Measurements from ENCODE around the gene KIFC3.
"Not testable (repeated sequence)": the region's sequence is repeated elsewhere in the genome, so short reads cannot be mapped to it uniquely, and the experiment has no call there.

Gene KIFC3

GRCh38 chr16:57802341-57803133 is at the start of gene KIFC3:
Gene KIFC3 (minus strand): TSS chr16:57802491. CDS start chr16:57798243, 4,248 bp downstream.
- no peak for TF ChIP-seq CTCF (conservative IDR thresholded peaks at IDR 0.05; ENCODE audit: control insufficient read depth, insufficient read depth, low read depth, low read length)
- peak; percentile 56 for DNase-seq (ENCODE audit: low read depth)
- H3K4me3 ChIP-seq (ENCODE audit: control insufficient read depth, low read depth, low read length), result peak within 1 kb of the TSS; percentile 67

- TF ChIP-seq CTCF (conservative IDR thresholded peaks at IDR 0.05; ENCODE audit: control insufficient read depth, insufficient read depth, low read depth, low read length), result no peak
- H3K4me3 ChIP-seq (ENCODE audit: control insufficient read depth, low read depth, low read length), result no peak overlapping the region
- DNase-seq (ENCODE audit: low read depth), result no peak
These were observed 45.9 kb upstream of the KIFC3 start for GRCh38 chr16:57848181-57848580.

GRCh38 chr16:57846931-57847330 is 44.6 kb upstream of the KIFC3 start:
- DNase-seq (ENCODE audit: low read depth); H3K4me3 ChIP-seq (ENCODE audit: control insufficient read depth, low read depth, low read length): not testable (repeated sequence)

- TF ChIP-seq CTCF (conservative IDR thresholded peaks at IDR 0.05; ENCODE audit: control insufficient read depth, insufficient read depth, low read depth, low read length), result no peak
- DNase-seq (ENCODE audit: low read depth), result no peak
- H3K4me3 ChIP-seq (ENCODE audit: control insufficient read depth, low read depth, low read length), result no peak overlapping the region
These were observed 43.9 kb upstream of the KIFC3 start for GRCh38 chr16:57846078-57846697.

GRCh38 chr16:57845115-57845514 is 42.8 kb upstream of the KIFC3 start:
- TF ChIP-seq CTCF (conservative IDR thresholded peaks at IDR 0.05; ENCODE audit: control insufficient read depth, insufficient read depth, low read depth, low read length), result no peak
- no peak overlapping the region for H3K4me3 ChIP-seq (ENCODE audit: control insufficient read depth, low read depth, low read length)
- DNase-seq (ENCODE audit: low read depth), result no peak

- no peak for DNase-seq (ENCODE audit: low read depth)
- TF ChIP-seq CTCF (conservative IDR thresholded peaks at IDR 0.05; ENCODE audit: control insufficient read depth, insufficient read depth, low read depth, low read length), result no peak
- no peak overlapping the region for H3K4me3 ChIP-seq (ENCODE audit: control insufficient read depth, low read depth, low read length)
These were observed 42.2 kb upstream of the KIFC3 start for GRCh38 chr16:57844416-57845030.

- no peak for DNase-seq (ENCODE audit: low read depth)
- TF ChIP-seq CTCF (conservative IDR thresholded peaks at IDR 0.05; ENCODE audit: control insufficient read depth, insufficient read depth, low read depth, low read length), result no peak
These were observed 41.1 kb upstream of the KIFC3 start for GRCh38 chr16:57843400-57843799.

More at GRCh38 chr16:57843400-57843799, 41.1 kb upstream of the KIFC3 start:
- H3K4me3 ChIP-seq (ENCODE audit: control insufficient read depth, low read depth, low read length), result no peak overlapping the region

All from fibroblast of mammary gland (primary cell).